ENCODE data around the gene SNAP25.
A peak's percentile ranks its signal among the peaks of the same experiment; 100 is the strongest.

The SNAP25 gene

GRCh38 chr20:10315138-10315537, 96.5 kb downstream of the SNAP25 start:
- Histone ChIP-seq H3K79me2 (ENCODE audit: low read length) (no peaks in the 10 kb centered on the region), H3K36me3 (replicated peaks; ENCODE audit: insufficient read depth, low read length) (no peaks in the 10 kb centered on the region), H3F3A (ENCODE audit: insufficient read depth, low read length) (no peaks in the 10 kb centered on the region), H3K4me1 (ENCODE audit: low read length) (peaks cover 14% of the 10 kb centered on the region), H3K27ac (ENCODE audit: low read length) (no peak overlapping the region), H3K4me3 (ENCODE audit: low read length) (no peak overlapping the region), H3K9ac (ENCODE audit: low read length) (no peak overlapping the region), H2AFZ (ENCODE audit: low read length) (no peak overlapping the region), H4K20me1 (ENCODE audit: insufficient read depth, low read length) (no peaks in the 10 kb centered on the region), H3K4me2 (ENCODE audit: low read depth, low read length) (no peak overlapping the region), H3K27me3 (replicated peaks; ENCODE audit: insufficient read depth, low read length) (no peaks in the 10 kb centered on the region), H3K9me2 (replicated peaks; ENCODE audit: insufficient read depth, low read length) (no peaks in the 10 kb centered on the region), H3K9me3 (replicated peaks; ENCODE audit: insufficient read depth, low read length) (no peaks in the 10 kb centered on the region)
- no peak for TF ChIP-seq EZH2phosphoT487 (IDR thresholded peaks at IDR 0.05; ENCODE audit: low read length)
- no peak for DNase-seq

GRCh38 chr20:10316582-10316981, 98.0 kb downstream of the SNAP25 start:
- Histone ChIP-seq H2AFZ (ENCODE audit: low read length) (no peak overlapping the region), H3K79me2 (ENCODE audit: low read length) (no peaks in the 10 kb centered on the region), H4K20me1 (ENCODE audit: insufficient read depth, low read length) (no peaks in the 10 kb centered on the region), H3K27me3 (replicated peaks; ENCODE audit: insufficient read depth, low read length) (no peaks in the 10 kb centered on the region), H3K36me3 (replicated peaks; ENCODE audit: insufficient read depth, low read length) (no peaks in the 10 kb centered on the region), H3K4me3 (ENCODE audit: low read length) (no peak overlapping the region), H3K27ac (ENCODE audit: low read length) (no peak overlapping the region), H3F3A (ENCODE audit: insufficient read depth, low read length) (no peaks in the 10 kb centered on the region), H3K9me3 (replicated peaks; ENCODE audit: insufficient read depth, low read length) (no peaks in the 10 kb centered on the region), H3K9me2 (replicated peaks; ENCODE audit: insufficient read depth, low read length) (no peaks in the 10 kb centered on the region), H3K4me2 (ENCODE audit: low read depth, low read length) (no peak overlapping the region), H3K4me1 (ENCODE audit: low read length) (peaks cover 14% of the 10 kb centered on the region), H3K9ac (ENCODE audit: low read length) (no peak overlapping the region)
- peak; percentile 16 for DNase-seq
- TF ChIP-seq EZH2 (optimal IDR thresholded peaks at IDR 0.05; ENCODE audit: low read depth, low read length) (no peak), CTCF (IDR thresholded peaks at IDR 0.05; ENCODE audit: low read length) (peak; percentile 49), EZH2phosphoT487 (IDR thresholded peaks at IDR 0.05; ENCODE audit: low read length) (no peak)

- Histone ChIP-seq H3K4me3 (ENCODE audit: low read length) (no peak overlapping the region), H3K4me1 (ENCODE audit: low read length) (peaks cover 14% of the 10 kb centered on the region), H3K4me2 (ENCODE audit: low read depth, low read length) (no peak overlapping the region), H3K9me2 (replicated peaks; ENCODE audit: insufficient read depth, low read length) (no peaks in the 10 kb centered on the region), H3K9me3 (replicated peaks; ENCODE audit: insufficient read depth, low read length) (no peaks in the 10 kb centered on the region), H3K27me3 (replicated peaks; ENCODE audit: insufficient read depth, low read length) (no peaks in the 10 kb centered on the region), H2AFZ (ENCODE audit: low read length) (no peak overlapping the region), H4K20me1 (ENCODE audit: insufficient read depth, low read length) (no peaks in the 10 kb centered on the region), H3F3A (ENCODE audit: insufficient read depth, low read length) (no peaks in the 10 kb centered on the region), H3K9ac (ENCODE audit: low read length) (no peak overlapping the region), H3K36me3 (replicated peaks; ENCODE audit: insufficient read depth, low read length) (no peaks in the 10 kb centered on the region), H3K79me2 (ENCODE audit: low read length) (no peaks in the 10 kb centered on the region), H3K27ac (ENCODE audit: low read length) (no peak overlapping the region)
- DNase-seq, result no peak
- TF ChIP-seq EZH2 (optimal IDR thresholded peaks at IDR 0.05; ENCODE audit: low read depth, low read length) (no peak), EZH2phosphoT487 (IDR thresholded peaks at IDR 0.05; ENCODE audit: low read length) (no peak), CTCF (IDR thresholded peaks at IDR 0.05; ENCODE audit: low read length) (no peak)
Observed at GRCh38 chr20:10318291-10319024, 99.8 kb downstream of the SNAP25 start.

- Histone ChIP-seq H3K27ac (ENCODE audit: low read length) (no peak overlapping the region), H3K27me3 (replicated peaks; ENCODE audit: insufficient read depth, low read length) (no peaks in the 10 kb centered on the region), H4K20me1 (ENCODE audit: insufficient read depth, low read length) (no peaks in the 10 kb centered on the region), H3K36me3 (replicated peaks; ENCODE audit: insufficient read depth, low read length) (no peaks in the 10 kb centered on the region), H3F3A (ENCODE audit: insufficient read depth, low read length) (no peaks in the 10 kb centered on the region), H3K4me2 (ENCODE audit: low read depth, low read length) (no peak overlapping the region; the same call in 1 of the 2 replicates), H2AFZ (ENCODE audit: low read length) (no peak overlapping the region), H3K4me3 (ENCODE audit: low read length) (no peak overlapping the region), H3K9me3 (replicated peaks; ENCODE audit: insufficient read depth, low read length) (no peaks in the 10 kb centered on the region), H3K9me2 (replicated peaks; ENCODE audit: insufficient read depth, low read length) (no peaks in the 10 kb centered on the region), H3K4me1 (ENCODE audit: low read length) (peaks cover 14% of the 10 kb centered on the region), H3K9ac (ENCODE audit: low read length) (no peak overlapping the region), H3K79me2 (ENCODE audit: low read length) (no peaks in the 10 kb centered on the region)
- no peak for TF ChIP-seq CTCF (IDR thresholded peaks at IDR 0.05; ENCODE audit: low read length)
- TF ChIP-seq EZH2 (optimal IDR thresholded peaks at IDR 0.05; ENCODE audit: low read depth, low read length), result no peak
- no peak for TF ChIP-seq EZH2phosphoT487 (IDR thresholded peaks at IDR 0.05; ENCODE audit: low read length)
- no peak for DNase-seq
Observed at GRCh38 chr20:10319855-10320254, 101.2 kb downstream of the SNAP25 start.
